ENCODE measurements around the gene PLD1. TPM values are rescaled to one million over a fixed set of nuclear protein-coding genes. Genes with fewer than 3 reads are reported as not detected.

PLD1 gene
- total RNA-seq, 1 donor from 2014 or later: 0.21 TPM

DNA sequence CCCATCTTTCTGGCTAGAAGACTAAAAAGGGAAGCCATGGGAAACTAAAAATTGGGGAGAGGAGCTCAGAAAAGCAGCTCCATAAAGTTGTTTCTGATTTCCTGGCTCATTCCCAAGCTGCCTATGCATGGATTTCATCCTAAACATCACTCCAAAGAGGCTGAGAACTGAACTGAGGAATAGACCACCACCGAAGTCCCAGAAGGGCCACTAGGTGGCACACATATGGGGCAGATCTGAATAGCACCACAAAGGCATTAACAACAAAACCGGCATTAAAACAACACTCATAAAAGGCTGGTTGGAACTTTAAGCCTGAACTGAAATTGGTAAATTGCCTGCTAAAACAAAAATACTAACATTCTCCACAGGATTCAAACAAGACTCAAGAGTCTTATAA lies 106.3 kb downstream of the PLD1 start:
- no peak overlapping the region for H3K4me2 ChIP-seq
- no peaks in the 10 kb centered on the region for H4K20me1 ChIP-seq (ENCODE audit: low read depth)
- H3K4me3 ChIP-seq: no peak overlapping the region
- no peaks in the 10 kb centered on the region for H3K4me1 ChIP-seq
- peaks cover 8% of the 10 kb centered on the region for H3K4me1 Mint-ChIP-seq
- H3K9ac ChIP-seq: no peak overlapping the region
- no peaks in the 10 kb centered on the region for H3F3A ChIP-seq (ENCODE audit: low read depth)
- H3K9me3 ChIP-seq (ENCODE audit: low read depth): no peaks in the 10 kb centered on the region
- H3K27me3 ChIP-seq: no peaks in the 10 kb centered on the region
- H3K79me2 ChIP-seq (ENCODE audit: low read depth): no peaks in the 10 kb centered on the region
- H3K36me3 Mint-ChIP-seq: no peaks in the 10 kb centered on the region
- peaks cover 14% of the 10 kb centered on the region for H3K9me3 Mint-ChIP-seq
- TF ChIP-seq EZH2phosphoT487 (IDR thresholded peaks at IDR 0.05): no peak
- no peak for TF ChIP-seq EZH2 (IDR thresholded peaks at IDR 0.05)
- TF ChIP-seq, protein P1, sequence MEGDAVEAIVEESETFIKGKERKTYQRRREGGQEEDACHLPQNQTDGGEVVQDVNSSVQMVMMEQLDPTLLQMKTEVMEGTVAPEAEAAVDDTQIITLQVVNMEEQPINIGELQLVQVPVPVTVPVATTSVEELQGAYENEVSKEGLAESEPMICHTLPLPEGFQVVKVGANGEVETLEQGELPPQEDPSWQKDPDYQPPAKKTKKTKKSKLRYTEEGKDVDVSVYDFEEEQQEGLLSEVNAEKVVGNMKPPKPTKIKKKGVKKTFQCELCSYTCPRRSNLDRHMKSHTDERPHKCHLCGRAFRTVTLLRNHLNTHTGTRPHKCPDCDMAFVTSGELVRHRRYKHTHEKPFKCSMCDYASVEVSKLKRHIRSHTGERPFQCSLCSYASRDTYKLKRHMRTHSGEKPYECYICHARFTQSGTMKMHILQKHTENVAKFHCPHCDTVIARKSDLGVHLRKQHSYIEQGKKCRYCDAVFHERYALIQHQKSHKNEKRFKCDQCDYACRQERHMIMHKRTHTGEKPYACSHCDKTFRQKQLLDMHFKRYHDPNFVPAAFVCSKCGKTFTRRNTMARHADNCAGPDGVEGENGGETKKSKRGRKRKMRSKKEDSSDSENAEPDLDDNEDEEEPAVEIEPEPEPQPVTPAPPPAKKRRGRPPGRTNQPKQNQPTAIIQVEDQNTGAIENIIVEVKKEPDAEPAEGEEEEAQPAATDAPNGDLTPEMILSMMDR (IDR thresholded peaks at IDR 0.05): peak; percentile 67
- H3K27me3 Mint-ChIP-seq (ENCODE audit: insufficient read depth, low read depth): peaks cover 4% of the 10 kb centered on the region
- H3K27ac ChIP-seq: no peak overlapping the region
- H3K4me3 Mint-ChIP-seq: no peak overlapping the region
- DNase-seq (ENCODE audit: low spot score): peak; percentile 53
- H2AFZ ChIP-seq (replicated peaks): peak overlapping the region; percentile 5
- no peak overlapping the region for H3K27ac Mint-ChIP-seq
- H3K36me3 ChIP-seq: no peaks in the 10 kb centered on the region

GRCh38 chr3:171703144-171703543 lies 107.1 kb downstream of the PLD1 start:
- H3F3A ChIP-seq (ENCODE audit: low read depth): no peaks in the 10 kb centered on the region
- no peak overlapping the region for H3K27ac ChIP-seq
- no peak for DNase-seq (ENCODE audit: low spot score)
- no peak overlapping the region for H2AFZ ChIP-seq (replicated peaks)
- TF ChIP-seq EZH2 (IDR thresholded peaks at IDR 0.05): no peak
- Mint-ChIP-seq H3K4me1 (peaks cover 8% of the 10 kb centered on the region), H3K27me3 (ENCODE audit: insufficient read depth, low read depth) (peaks cover 4% of the 10 kb centered on the region), H3K27ac (no peak overlapping the region), H3K9me3 (peaks cover 14% of the 10 kb centered on the region), H3K4me3 (no peak overlapping the region), H3K36me3 (no peaks in the 10 kb centered on the region)
- no peaks in the 10 kb centered on the region for H3K9me3 ChIP-seq (ENCODE audit: low read depth)
- H3K4me2 ChIP-seq: no peak overlapping the region
- no peak overlapping the region for H3K4me3 ChIP-seq
- no peaks in the 10 kb centered on the region for H3K36me3 ChIP-seq
- H3K9ac ChIP-seq: no peak overlapping the region
- H3K79me2 ChIP-seq (ENCODE audit: low read depth): no peaks in the 10 kb centered on the region
- H3K27me3 ChIP-seq: no peaks in the 10 kb centered on the region
- H4K20me1 ChIP-seq (ENCODE audit: low read depth): no peaks in the 10 kb centered on the region
- no peaks in the 10 kb centered on the region for H3K4me1 ChIP-seq

GRCh38 chr3:171700653-171701052 lies 109.6 kb downstream of the PLD1 start:
- Histone ChIP-seq H3K4me1 (no peaks in the 10 kb centered on the region), H3K4me2 (no peak overlapping the region), H3F3A (ENCODE audit: low read depth) (no peaks in the 10 kb centered on the region), H3K27ac (no peak overlapping the region), H3K27me3 (no peaks in the 10 kb centered on the region), H3K9me3 (ENCODE audit: low read depth) (no peaks in the 10 kb centered on the region), H3K4me3 (no peak overlapping the region), H3K36me3 (no peaks in the 10 kb centered on the region), H4K20me1 (ENCODE audit: low read depth) (no peaks in the 10 kb centered on the region), H3K9ac (no peak overlapping the region), H3K79me2 (ENCODE audit: low read depth) (no peaks in the 10 kb centered on the region), H2AFZ (replicated peaks) (no peak overlapping the region)
- Mint-ChIP-seq H3K27me3 (ENCODE audit: insufficient read depth, low read depth) (peaks cover 2% of the 10 kb centered on the region), H3K4me1 (peaks cover 8% of the 10 kb centered on the region), H3K36me3 (no peaks in the 10 kb centered on the region), H3K9me3 (peaks cover 18% of the 10 kb centered on the region), H3K27ac (no peak overlapping the region), H3K4me3 (no peak overlapping the region)
- TF ChIP-seq EZH2 (IDR thresholded peaks at IDR 0.05) (no peak), EZH2phosphoT487 (IDR thresholded peaks at IDR 0.05) (no peak)
- TF ChIP-seq, protein P1 (IDR thresholded peaks at IDR 0.05): no peak
- DNase-seq (ENCODE audit: low spot score): no peak

DNA sequence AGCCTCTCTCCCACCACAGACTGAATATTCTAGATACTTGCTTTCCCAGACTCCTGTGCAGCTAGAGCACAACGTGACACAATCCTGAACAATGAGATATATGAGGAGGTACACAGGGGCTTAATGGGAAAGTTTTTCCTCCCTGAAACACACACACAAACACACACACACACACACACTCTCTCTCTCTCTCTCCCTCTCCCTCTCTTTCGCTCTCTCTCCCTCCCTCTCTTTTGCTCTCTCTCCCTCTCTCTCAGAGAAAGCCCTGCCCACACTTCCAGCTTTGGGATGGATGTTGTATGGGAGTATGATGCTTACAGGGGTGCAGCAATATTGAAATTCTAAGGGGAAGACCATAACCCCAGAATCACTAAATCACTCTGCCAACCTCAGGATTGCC lies 110.1 kb downstream of the PLD1 start:
- no peak overlapping the region for H3K4me3 ChIP-seq

More for the DNA sequence above, 110.1 kb downstream of the PLD1 start:
- Histone ChIP-seq H3K36me3 (no peaks in the 10 kb centered on the region), H3K9me3 (ENCODE audit: low read depth) (no peaks in the 10 kb centered on the region), H3K4me1 (no peaks in the 10 kb centered on the region), H2AFZ (replicated peaks) (no peak overlapping the region), H3K9ac (no peak overlapping the region), H3K27ac (no peak overlapping the region), H3F3A (ENCODE audit: low read depth) (no peaks in the 10 kb centered on the region), H3K79me2 (ENCODE audit: low read depth) (no peaks in the 10 kb centered on the region), H4K20me1 (ENCODE audit: low read depth) (no peaks in the 10 kb centered on the region), H3K4me2 (no peak overlapping the region), H3K27me3 (no peaks in the 10 kb centered on the region)
- Mint-ChIP-seq H3K27me3 (ENCODE audit: insufficient read depth, low read depth) (peaks cover 2% of the 10 kb centered on the region), H3K4me3 (no peak overlapping the region), H3K4me1 (peaks cover 8% of the 10 kb centered on the region), H3K9me3 (peaks cover 18% of the 10 kb centered on the region), H3K36me3 (no peaks in the 10 kb centered on the region), H3K27ac (no peak overlapping the region)
- no peak for DNase-seq (ENCODE audit: low spot score)
- no peak for TF ChIP-seq EZH2 (IDR thresholded peaks at IDR 0.05)
- TF ChIP-seq, protein P1 (IDR thresholded peaks at IDR 0.05): no peak
